Measurements from ENCODE around the gene DGKZ.

Gene DGKZ

DNA sequence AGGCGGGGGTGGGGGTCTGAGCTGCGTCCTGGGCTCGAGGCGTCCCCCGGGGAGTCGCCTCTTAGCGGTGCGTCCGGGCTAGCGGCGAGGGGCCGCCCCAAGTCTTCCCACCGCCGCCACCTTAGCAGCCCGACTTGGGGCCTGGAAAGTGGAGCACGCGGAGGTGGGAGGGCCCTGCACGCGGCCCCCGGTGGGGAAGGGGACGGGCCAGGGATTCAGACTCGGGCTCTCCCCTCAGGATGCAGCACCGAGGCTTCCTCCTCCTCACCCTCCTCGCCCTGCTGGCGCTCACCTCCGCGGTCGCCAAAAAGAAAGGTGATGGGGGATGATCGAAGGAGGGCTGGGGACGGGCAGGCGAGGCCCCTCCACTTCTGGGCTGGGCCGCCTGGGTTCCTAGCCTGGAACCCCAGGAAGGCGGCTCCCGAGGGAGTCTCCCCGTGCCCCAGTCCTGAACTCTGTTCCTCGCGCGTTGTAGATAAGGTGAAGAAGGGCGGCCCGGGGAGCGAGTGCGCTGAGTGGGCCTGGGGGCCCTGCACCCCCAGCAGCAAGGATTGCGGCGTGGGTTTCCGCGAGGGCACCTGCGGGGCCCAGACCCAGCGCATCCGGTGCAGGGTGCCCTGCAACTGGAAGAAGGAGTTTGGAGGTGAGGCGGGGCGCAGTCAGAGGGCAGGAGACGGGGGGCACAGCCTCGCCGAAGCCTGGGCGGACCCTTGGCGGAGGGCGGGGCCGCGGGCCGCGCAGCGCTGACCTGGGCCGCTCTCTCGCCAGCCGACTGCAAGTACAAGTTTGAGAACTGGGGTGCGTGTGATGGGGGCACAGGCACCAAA, 34.8 kb downstream of the DGKZ start:
- no peak for DNase-seq (ENCODE audit: low read depth)

DNA sequence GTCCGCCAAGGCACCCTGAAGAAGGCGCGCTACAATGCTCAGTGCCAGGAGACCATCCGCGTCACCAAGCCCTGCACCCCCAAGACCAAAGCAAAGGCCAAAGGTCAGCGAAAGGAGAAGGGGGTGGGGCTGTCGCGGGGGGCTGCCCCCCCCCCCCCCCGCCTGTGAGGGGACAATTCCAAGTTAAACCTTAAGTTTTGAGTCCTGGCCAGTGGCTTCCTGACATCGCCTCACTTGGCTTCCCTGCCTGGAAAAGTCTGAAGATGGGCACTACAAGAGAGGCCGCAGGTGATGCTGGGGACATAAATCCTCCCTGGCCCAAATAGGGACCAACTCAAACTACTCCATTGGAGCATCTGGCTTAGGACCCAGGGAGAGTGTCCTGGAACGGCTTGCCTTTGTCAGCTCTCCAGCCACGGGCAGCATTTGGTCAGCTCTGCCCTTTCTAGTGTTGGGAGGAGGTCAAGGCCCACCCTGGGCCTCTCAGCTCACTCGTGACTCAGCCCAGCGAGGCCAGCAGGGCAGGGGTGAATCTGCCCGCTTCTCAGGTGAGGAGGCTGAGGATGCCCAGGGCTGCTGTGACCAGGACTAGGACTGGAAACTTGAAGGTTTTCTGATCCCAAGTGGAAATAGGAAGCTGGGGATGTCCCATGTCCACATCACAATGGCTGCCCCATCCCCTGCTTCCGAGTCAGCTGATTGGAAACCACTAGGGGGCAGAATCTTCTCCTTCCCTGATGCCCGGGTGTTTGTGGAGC, 35.6 kb downstream of the DGKZ start:
- no peak for DNase-seq (ENCODE audit: low read depth)

DNA sequence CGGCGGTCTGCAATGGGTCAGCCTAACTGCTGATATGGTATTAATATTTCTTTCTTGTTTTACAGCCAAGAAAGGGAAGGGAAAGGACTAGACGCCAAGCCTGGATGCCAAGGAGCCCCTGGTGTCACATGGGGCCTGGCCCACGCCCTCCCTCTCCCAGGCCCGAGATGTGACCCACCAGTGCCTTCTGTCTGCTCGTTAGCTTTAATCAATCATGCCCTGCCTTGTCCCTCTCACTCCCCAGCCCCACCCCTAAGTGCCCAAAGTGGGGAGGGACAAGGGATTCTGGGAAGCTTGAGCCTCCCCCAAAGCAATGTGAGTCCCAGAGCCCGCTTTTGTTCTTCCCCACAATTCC, 36.1 kb downstream of the DGKZ start:
- DNase-seq (ENCODE audit: low read depth): no peak

DNA sequence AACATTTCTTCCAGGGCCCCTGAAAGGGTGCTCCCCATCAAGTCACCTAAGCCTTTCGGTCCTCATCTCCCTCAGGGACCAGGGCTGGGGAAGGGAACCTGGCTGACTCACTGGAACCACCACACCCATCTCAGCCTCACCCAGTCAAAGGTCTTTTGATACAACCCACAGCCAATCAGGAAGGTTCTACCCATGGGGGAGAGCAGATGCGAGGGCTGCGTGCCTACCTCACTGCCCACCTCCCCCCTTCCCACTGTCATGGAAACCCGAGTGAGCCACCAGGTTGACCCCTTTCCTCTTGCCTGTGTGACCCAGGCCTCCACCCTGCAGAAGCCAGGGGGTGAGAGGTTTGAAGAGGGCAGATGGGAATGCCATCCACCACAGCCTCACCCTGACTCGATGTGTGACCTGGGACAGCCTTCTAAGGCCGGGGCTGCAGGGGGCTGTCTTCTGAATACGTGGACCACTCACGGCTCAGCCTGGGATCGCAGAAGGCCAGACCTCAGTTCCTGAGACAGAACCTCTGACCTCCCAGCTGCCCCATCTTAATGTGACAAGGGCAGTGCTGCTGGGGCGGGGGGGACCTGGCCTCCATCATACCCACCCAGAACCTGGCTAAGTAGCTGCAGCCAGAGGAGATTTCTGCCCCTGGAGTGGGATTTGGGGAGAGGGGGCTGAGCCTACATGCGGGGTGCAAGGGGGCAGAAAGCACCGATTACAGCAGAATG, 36.9 kb downstream of the DGKZ start:
- DNase-seq (ENCODE audit: low read depth): no peak

DNA sequence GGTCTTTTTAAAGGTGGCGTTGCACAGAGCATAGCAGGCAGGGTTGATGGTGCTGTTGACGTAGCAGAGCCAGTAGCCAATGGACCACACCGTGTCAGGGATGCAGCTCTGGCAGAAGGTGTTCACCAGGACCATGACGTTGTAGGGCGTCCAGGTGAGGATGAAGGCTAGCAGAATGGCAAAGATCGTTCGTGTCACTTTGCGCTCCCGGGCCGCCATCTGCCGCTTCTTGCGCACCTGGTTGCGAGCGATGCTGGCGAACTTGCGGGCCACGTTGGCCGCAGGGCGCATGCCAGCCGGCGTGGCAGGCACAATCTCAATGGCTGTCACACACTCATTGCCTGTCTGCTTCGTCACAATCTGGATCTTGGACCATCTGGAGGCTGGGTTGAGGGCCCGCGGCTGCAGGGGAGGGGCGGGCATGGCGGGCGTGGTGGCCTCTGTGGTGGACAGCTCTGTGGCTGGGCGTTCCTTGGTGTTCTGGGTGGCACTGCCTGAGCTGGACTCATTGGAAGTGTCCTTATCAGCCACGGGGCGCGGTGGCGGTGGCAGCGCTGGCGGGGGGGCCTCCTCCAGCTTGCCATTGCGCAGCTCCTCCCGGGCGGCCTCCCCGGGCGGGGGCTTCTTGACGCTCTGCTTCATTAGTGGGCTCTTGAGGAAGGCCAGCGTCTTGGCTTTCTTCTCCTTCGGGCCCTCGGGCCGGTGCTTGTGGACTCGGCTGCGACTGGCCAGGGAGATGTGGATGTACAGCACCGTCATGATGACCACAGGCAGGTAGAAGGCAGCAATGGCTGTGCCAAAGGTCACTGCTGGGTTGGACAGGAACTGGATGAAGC, 38.1 kb downstream of the DGKZ start:
- no peak for DNase-seq (ENCODE audit: low read depth)

DNA sequence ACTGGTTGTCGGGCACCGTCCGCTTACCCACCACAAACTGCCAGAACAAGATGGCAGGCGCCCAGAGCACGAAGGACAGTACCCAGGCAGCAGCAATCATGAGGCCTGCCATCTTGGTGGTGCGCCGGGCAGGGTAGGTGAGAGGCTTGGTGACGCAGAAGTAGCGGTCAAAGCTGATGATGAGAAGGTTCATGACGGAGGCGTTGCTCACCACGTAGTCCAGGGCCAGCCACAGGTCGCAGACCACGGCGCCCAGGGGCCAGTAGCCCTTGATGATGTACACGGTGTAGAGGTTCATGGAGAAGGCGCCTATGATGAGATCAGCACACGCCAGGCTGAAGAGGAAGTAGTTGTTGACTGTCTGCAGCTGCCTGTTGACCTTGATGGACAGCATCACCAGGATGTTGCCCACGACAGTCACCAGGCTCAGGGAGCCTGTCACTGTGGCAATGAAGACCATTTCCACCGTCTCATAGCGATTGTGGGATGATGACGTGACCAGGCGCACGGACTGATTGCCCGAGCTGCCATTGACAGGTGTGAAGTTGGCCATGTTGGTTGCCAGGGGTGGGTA, 38.8 kb downstream of the DGKZ start:
- DNase-seq (ENCODE audit: low read depth): no peak

DNA sequence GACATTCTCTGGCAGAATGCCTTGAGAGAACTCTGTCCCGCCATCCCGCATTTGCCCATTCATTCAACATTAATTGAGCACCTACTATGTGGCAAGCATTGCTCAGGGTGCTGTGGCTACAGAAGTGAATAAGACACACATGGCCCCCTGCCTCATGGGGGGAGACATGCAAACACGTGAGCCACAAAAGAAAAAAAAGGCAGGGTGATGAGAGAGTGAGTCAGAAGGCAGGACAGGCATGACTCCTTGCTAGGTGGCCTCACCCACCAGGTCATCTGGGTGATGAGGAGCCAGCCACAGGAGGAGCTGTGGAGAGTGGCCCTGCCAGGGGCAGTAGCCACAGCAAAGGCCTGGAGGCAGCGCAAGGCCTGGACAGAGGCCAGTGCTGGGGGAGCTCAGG, 39.4 kb downstream of the DGKZ start:
- DNase-seq (ENCODE audit: low read depth): no peak

DNA sequence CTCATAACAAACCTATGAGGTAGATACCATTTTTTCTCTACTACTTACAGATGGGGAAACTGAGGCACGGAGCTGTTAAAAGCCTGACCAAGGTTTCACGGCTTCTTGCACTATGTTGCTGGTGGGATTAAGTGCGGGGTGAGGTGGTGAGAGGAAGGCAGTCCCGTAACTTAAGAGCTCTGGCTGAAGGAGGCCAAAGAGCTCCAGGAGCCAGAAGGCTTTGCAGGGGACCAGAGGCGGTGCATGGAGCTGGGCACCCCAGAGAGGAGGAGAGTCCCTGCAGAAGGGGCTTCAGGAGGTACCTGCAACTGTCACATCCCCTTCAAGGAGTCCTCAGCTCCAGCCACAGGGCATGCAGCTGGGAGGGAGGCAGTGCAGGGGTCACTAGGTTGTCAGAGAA, 40.2 kb downstream of the DGKZ start:
- DNase-seq (ENCODE audit: low read depth): no peak

DNA sequence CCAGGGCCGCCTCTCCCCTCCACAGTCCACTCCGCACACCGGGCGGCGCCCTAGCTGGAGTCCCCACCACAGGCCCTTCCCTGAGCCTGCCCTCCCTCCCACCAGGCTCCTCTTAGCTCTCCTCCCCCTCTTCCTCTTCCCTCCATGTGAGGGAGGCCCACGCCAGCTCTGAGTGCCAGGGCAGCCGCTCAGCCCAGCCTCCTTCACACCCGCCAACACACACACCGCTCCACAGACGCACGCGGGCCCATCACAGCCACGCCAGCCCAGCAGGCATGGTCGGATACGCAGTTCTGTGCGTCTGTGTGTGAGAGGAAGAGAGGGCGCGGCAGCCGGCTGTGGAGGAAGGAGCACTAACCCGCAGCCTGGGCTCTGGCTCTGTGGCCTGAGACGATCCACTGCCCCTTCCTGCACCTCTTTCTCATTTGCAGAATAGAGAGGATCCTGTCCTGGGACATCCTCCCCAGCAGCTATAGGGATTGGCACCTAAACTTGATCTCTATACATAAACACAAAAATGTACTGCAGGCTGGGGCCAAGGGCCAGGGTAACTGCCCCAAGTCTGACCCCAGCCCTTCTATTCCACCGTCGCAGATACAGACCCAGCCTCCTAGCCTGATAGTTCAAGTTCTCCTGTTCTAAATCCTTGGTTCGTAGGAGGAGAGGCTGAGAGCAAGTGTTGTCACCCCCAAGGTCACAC, 40.8 kb downstream of the DGKZ start:
- no peak for DNase-seq (ENCODE audit: low read depth)

DNA sequence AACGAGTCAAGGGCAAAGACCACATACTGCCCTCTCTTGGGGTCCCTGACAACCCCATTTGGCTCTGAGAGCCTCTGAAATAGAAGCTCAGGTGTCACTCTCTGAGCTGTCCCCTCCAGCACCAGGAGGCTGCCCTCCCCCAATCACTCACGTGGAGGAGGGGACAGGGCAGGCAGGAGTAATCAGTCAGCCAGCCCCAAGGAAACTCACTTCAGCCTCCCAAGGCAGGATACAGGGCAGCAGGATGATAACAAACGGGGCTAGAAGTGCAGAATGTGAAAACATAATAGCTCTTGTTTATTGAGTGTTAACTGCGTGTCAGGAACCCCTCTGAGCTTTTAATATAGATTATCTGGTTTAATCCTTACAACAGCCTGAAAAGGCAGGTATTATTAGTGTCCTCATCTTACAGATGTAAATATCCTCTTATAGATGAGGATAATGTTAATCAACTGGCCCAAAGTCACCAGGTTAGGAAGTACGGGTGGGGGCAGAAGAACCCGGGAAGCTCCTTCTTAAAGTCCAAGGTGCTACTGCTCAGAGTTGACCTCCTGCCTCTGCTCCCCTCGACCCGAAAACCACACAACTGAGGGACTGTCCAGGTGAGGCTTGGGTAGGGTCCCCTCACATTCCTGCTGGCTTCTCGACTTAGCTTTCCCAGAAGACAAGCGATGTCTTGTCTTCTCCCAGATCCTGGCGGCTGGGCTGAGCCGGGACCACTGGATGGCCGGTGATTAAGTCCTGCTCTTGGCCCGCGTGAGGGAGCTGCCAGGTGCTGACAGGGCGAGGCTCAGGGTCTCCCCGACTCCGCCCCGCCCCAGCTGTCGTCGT, 41.6 kb downstream of the DGKZ start:
- DNase-seq (ENCODE audit: low read depth): no peak

DNA sequence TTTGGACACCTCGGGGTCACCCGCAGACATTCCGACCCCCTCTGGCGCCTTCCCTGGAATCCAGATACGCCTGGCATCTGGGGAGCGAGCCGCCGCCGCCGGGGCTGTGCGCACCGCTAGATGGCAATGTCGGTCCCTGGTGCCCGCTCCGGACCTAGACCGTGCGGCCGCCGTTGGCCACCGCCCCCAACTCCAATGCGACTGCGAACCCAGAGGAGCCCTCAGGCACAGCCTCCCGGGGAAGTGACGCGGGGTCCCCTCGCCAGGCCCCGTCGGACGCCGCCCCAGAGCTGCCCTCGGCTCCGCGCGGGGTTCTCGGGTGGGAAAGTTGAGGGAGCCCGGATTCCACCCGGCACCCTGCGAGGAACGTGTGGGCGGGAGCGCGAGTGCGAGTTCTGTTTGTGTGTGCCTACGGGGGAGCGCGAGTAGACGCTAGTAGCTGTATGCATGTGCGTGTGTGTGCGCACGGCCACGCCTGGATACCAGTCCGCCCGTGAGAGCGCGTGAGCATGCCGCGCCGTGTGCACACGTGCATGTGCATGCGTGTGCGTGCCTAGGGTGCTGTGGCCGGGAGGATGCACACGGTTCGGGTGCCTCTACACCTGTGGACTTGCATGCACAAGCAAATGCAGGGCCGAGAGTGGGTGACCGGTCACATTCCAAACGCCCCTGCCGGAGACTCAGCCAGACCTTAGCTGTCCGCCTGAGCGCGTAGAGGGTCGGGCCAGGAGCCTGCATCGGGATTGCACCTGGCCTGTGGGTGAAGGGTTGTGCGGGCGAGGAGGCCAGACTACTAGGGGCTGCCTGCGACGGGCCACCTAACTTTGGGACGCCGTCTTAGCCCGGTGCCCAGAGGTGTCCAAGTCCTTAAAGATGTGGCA, 42.4 kb downstream of the DGKZ start:
- DNase-seq (ENCODE audit: low read depth): no peak

DNA sequence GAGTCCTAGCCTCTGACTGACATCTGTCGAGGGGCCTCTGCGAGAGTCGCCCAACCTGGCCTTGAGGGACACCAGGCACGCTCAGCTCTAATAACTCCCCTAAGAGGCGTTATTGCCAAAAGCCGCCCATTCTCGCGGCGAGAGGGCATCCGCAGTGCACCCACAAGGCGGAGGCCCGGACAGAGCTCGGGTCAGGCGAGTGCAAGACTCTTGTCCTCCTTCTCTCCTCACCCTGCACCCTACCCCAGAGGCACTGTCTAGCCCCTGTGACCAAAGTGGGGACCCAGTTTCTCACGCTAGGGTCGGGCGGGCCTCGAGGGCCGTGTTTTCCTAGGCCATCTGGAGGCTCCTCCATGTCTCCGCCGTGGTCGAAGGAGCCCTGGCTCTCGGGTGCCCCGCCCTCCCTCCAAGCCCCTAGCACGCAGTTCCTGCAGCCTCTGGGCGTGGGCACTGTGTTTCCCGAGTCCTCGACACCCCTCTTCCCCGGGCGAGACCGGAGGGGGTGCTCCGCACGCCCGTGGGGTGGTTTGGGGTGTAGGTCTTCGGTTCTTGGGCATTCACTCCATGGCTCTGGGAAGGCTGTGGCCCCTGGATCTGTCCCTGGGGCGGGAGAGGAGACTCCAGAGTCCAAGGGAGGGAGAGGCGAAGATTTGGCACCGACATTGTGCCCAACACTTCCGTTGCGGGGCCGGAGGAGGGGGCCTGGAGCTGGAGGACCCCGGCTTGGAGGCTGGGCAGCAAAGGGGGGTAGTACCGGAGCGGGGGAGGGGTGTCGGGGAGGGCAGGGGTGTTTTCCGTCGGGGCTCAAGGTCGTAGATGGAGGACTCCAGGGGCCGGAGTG, 43.3 kb downstream of the DGKZ start:
- DNase-seq (ENCODE audit: low read depth): no peak

DNA sequence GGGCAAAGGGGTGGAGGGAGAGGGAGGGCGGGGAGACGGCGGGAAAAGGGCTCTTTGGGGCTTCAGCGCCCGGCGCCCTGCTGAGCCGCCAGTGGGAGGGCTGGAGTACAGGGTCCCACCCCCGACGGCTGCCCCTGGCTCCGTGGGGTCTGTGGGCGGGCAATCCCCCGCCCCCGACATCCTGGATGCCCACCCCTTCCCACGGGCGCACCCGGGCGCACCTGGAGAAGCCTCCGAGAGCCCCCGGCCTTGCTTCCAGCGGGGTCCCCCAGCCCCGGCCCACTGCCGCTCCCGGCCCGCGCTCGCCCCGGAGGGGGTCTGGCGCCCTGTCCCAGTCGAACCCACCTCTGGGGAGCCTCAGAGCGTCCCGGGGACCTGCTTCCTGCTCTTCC, 43.9 kb downstream of the DGKZ start:
- DNase-seq (ENCODE audit: low read depth): no peak

DNA sequence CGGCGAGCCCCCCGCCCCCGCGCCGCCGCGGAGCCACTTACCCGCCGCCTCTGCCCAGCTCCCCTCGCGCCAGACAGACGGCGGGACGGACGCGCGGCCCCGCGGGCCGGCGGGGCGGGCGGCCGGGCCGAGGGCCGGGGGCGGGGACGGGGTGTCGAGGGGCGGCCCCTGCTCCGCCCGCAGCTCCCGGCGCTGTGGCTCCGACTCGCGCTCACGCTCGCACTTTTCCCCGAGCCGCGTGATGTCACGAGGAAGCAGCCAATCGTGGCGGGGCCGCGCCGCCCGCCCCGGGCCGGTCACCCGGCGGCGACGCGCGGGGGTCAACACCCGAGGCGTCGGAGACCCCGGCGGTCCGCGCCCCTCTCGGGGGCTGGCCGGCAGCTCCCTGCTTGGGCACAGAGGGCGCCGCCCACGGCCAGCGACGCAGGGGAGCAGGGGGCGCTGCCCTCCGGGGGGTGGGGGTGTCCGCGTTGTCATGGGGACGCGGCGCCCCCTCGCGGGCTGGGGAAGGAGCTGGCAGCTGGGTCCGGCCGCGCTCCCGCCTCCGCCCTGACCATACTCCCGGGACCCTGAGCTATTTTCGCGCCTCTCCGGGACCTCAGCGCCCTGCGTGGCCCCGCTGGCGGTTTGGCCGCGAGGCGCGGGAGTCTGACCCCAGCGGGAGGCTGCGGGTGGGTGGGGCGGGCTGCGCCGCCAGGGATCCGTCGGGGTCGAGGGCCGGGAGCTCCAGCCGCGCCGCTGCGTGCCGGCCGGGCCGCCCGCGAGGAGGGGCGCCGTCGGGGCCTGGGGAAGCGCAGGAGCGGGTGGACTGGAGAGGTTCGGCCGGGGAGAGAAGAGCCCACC, 44.5 kb downstream of the DGKZ start, which contains the start of gene CHRM4:
CHRM4 (minus strand) TSS at position 199 of the 843 bp plus-strand sequence. CDS start 5,219 bp downstream, outside the sequence.
- DNase-seq (ENCODE audit: low read depth): no peak

DNA sequence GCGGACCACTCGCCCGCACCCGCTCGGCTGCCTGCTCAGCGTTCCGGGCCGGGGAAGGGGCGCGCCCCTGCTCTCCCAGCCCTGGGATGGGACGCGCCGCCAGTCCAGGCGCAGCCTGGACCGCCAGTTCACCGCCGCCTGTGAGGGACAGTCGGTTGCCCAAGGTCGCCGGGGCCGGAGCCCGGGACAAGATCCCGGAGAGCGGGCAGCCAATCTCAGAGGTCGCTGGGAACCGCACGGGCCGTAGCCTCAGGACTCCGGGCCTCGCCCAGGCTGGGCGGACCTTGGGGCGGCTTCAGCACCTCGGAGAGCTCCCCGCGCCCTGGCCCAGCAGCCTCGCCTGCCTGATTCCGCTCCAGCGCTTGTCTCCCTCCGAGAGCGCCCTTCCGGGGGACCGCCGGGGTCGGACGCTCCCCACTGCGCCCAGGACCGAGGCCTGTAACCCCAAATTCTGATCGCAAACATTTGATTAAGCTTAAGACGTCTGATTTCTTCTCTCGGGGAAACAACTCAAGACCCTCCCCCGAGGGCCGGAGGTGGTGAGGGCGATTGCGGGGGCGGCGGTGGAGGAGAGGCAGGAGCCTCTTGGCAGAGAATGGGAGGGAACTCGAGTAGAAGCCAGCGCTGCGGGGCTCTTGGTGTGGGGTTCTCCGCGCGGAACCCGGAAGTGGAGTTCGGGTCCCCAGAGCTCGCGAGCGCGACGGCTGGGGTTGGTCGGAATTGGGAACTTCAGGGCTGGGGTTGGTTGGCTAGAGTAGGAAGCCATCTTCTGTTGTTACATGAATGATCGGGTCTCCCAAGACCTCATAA, 45.4 kb downstream of the DGKZ start:
- no peak for DNase-seq (ENCODE audit: low read depth)

DNA sequence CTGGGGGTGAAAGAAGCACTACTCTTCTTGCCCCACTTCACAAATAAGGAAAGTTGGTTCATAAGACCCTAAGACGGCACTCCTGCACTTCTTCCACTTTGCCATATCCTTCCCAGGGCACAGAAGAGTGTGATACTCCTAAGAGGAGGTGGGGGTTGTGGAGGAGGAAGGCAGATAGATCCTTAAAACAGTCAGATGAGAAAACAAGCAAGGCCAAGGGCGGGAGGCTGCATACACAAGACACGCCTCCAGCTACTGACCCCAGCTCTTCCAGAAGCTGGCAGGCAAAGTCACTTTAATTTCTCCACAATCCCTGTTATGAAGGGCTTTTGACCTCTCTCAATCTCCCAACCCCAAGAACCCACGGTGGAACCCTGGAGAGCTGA, 46.0 kb downstream of the DGKZ start:
- DNase-seq (ENCODE audit: low read depth): no peak

All from non-pigmented ciliary epithelial cell (primary cell).